GM19455 (cell line): ENCODE data around the gene CUBN.

Source experiments
- ATAC-seq: cut with Tn5 transposase; IDR thresholded peaks from one replicate; pipeline ENCODE4 v1.9.1; 2021; ENCODE audit not compliant: unreplicated experiment

The CUBN gene

GRCh38 chr10:16929069-16929468 is 200.5 kb downstream of the CUBN start:
- no peak for ATAC-seq

- ATAC-seq, result no peak
These were observed 202.1 kb downstream of the CUBN start for GRCh38 chr10:16927546-16927945.

- ATAC-seq, result no peak
These were observed 205.9 kb downstream of the CUBN start for GRCh38 chr10:16923726-16924125.

- ATAC-seq, result no peak
These were observed 206.3 kb downstream of the CUBN start for GRCh38 chr10:16923309-16923708.

- no peak for ATAC-seq
These were observed 210.3 kb downstream of the CUBN start for GRCh38 chr10:16919121-16919982.

GRCh38 chr10:16916496-16916895 is 213.1 kb downstream of the CUBN start:
- no peak for ATAC-seq

GRCh38 chr10:16915300-16915699 is 214.3 kb downstream of the CUBN start:
- no peak for ATAC-seq

- no peak for ATAC-seq
These were observed 216.3 kb downstream of the CUBN start for GRCh38 chr10:16913266-16913665.

- ATAC-seq, result no peak
These were observed 218.8 kb downstream of the CUBN start for GRCh38 chr10:16910793-16911164.

GRCh38 chr10:16909961-16910792 is 219.4 kb downstream of the CUBN start:
- ATAC-seq, result no peak

- ATAC-seq, result no peak
These were observed 220.3 kb downstream of the CUBN start for GRCh38 chr10:16909271-16909767.

GRCh38 chr10:16907687-16908086 is 221.9 kb downstream of the CUBN start:
- ATAC-seq, result no peak

- no peak for ATAC-seq
These were observed 224.3 kb downstream of the CUBN start for GRCh38 chr10:16905320-16905719.

GRCh38 chr10:16904639-16905061 is 225.0 kb downstream of the CUBN start:
- no peak for ATAC-seq

GRCh38 chr10:16904049-16904448 is 225.6 kb downstream of the CUBN start:
- ATAC-seq, result no peak

GRCh38 chr10:16902606-16903005 is 227.0 kb downstream of the CUBN start:
- ATAC-seq, result no peak

- no peak for ATAC-seq
These were observed 228.5 kb downstream of the CUBN start for GRCh38 chr10:16901106-16901505.

GRCh38 chr10:16896993-16897392 is 232.6 kb downstream of the CUBN start:
- ATAC-seq, result no peak

GRCh38 chr10:16894821-16895220 is 234.8 kb downstream of the CUBN start:
- ATAC-seq, result no peak

GRCh38 chr10:16893664-16894063 is 235.9 kb downstream of the CUBN start:
- ATAC-seq, result no peak

- ATAC-seq, result no peak
These were observed 238.0 kb downstream of the CUBN start for GRCh38 chr10:16891375-16892313.
